Esophagus squamous epithelium (tissue), 4 donors: ENCODE measurements around the gene AOC2.
A peak's percentile ranks its signal among the peaks of the same experiment; 100 is the strongest.

Experiments used
- CTCF ChIP-seq, 6 experiments: fragments of 450-650 bp in 4 of 6; fragments of 200-600 bp in 2 of 6; sonication (generic) in 2 of 6; IDR thresholded peaks; one replicate each; pipeline ENCODE4 v1.5.1; 2016 to 2019; ENCODE audit warnings: antibody characterized with exemption in 6 of 6, mild to moderate bottlenecking in 4 of 6, moderate library complexity in 4 of 6
- POLR2A ChIP-seq, 4 donors: fragments of 450-650 bp; IDR thresholded peaks; one replicate each; pipeline ENCODE4 v1.6.1; 2017; ENCODE audit warnings: antibody characterized with exemption in 4 of 4, mild to moderate bottlenecking in 4 of 4, moderate library complexity in 3 of 4

DNA sequence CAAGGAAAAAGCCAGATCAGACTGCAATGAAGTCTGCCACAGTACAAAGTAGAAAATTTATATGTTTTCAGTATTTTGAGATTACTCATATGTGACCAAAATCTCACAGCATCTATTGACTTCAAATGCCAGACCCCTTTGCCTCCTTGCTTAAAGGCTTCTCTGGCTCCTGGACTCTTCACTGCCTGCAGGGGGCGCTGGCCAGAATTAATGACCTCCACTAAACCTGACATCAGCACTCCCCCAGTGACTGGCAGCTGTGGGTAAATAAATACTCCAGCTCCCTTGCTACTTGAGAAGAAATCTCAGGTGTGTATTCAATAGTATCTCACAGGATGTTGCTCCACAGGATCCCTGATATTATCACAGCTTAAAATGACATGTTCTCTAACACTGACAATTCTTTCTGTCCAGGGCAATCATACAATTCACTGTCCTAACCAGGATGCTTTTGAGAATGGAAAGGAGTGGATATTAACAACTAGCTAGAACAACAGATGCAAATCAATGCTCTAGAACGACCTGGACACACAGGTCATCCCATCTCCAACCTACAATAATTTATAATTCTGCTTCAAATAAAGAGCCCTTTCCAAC is 24.3 kb upstream of the AOC2 start:
- TF ChIP-seq CTCF (IDR thresholded peaks at IDR 0.05) (peak; percentile 32 to 59 (median 45)), POLR2A (IDR thresholded peaks at IDR 0.05) (no peak)
